Retinal pigment epithelial cell (primary cell): ENCODE data around the gene VAPB.

ENCODE experiments used
- DNase-seq: peaks from one replicate; pipeline ENCODE4 v3.0.0-alpha.2; 2010; ENCODE audit warnings: low read depth
- H3K4me3 ChIP-seq: 2 replicates; pipeline ENCODE4 v1.5.1; 2011; ENCODE audit warnings: mild to moderate bottlenecking, low read length, control low read depth, moderate library complexity
- CTCF ChIP-seq: conservative IDR thresholded peaks from 2 replicates; pipeline ENCODE4 v1.5.1; 2011; ENCODE audit warnings: low read depth, low read length, control low read depth, inconsistent platforms

VAPB gene

DNA sequence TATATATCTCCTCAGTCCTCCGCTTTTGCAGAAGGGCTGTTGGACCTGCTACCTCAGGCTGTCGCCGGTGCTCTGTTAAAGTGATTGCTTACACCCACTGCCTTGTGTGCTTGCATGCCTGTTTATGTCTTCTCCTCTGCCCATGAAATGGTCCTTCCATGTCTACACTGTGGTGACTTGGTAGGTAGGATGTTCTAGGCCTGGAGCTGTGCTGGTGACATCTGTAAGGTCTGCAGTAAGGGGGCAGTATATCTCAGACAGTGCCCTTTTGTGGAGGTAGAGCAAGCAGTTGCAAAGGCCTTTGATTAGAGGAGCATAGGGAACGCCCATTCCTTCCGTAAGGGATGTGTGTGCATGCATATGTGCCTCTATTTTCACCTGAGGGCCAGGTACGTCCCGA lies 40.3 kb downstream of the VAPB start:
- DNase-seq: no peak
- H3K4me3 ChIP-seq: no peak overlapping the region
- no peak for TF ChIP-seq CTCF

DNA sequence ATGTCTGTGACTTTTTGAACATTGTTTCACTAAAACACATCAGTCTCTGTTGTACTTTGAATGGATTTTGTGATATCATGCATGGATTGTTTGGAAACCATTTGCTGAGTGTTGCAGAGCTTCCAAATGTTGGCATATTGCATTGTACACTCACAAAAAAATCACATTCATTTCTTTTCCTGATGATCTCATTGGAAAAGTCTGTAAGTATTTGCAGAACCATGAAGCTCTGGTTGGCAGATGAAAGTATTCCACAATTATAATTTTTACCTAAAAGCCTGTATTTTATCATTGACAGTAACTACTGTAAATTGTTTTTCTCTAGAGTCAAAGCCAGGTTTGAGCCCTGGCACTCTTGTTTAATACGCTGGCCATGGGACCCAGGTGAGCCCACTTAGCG lies 42.1 kb downstream of the VAPB start:
- no peak for DNase-seq
- H3K4me3 ChIP-seq: no peak overlapping the region
- no peak for TF ChIP-seq CTCF

GRCh38 chr20:58432186-58432954 lies 43.3 kb downstream of the VAPB start:
- no peak for DNase-seq
- H3K4me3 ChIP-seq: no peak overlapping the region
- no peak for TF ChIP-seq CTCF

- H3K4me3 ChIP-seq: no peak overlapping the region
- no peak for DNase-seq
- no peak for TF ChIP-seq CTCF
Observed at GRCh38 chr20:58433029-58433647, 44.1 kb downstream of the VAPB start.

GRCh38 chr20:58433759-58434158 lies 44.7 kb downstream of the VAPB start:
- no peak for DNase-seq
- no peak overlapping the region for H3K4me3 ChIP-seq
- no peak for TF ChIP-seq CTCF

- no peak for TF ChIP-seq CTCF
Observed at GRCh38 chr20:58434326-58434725, 45.3 kb downstream of the VAPB start.

GRCh38 chr20:58435237-58435636 lies 46.2 kb downstream of the VAPB start:
- H3K4me3 ChIP-seq: no peak overlapping the region
- no peak for TF ChIP-seq CTCF
- DNase-seq: no peak

More at GRCh38 chr20:58434326-58434725, 45.3 kb downstream of the VAPB start:
- no peak for DNase-seq
- no peak overlapping the region for H3K4me3 ChIP-seq
